Upper lobe of left lung (tissue), 6 donors: ENCODE data around the gene RAB11FIP3. TPM values are rescaled to one million over a fixed set of nuclear protein-coding genes. Genes with fewer than 3 reads are reported as not detected.

ENCODE experiments used
- ATAC-seq, 2 donors: fragments of 200-7000 bp; cut with Tn5 transposase; one replicate each; pipeline ENCODE4 v1.9.1; 2022; ENCODE audit warnings: mild to moderate bottlenecking in 2 of 2, moderate library complexity in 2 of 2; ENCODE audit not compliant: low FRiP score in 2 of 2
- DNase-seq, 2 donors: peaks; one replicate each; pipeline ENCODE4 v3.0.0-alpha.2; 2019 to 2020
- H3K27ac ChIP-seq, 4 donors: fragments of 200-600 bp; sonication (generic); one replicate each; pipeline ENCODE4 v1.5.1; 2016 to 2019
- H3K27me3 ChIP-seq, 4 donors: fragments of 200-600 bp; sonication (generic); one replicate each; pipeline ENCODE4 v1.5.1; 2017 to 2019
- H3K36me3 ChIP-seq, 4 donors: fragments of 200-600 bp; sonication (generic); one replicate each; pipeline ENCODE4 v1.5.1; 2016 to 2019
- H3K4me1 ChIP-seq, 4 donors: fragments of 200-600 bp; sonication (generic); one replicate each; pipeline ENCODE4 v1.5.1; 2018 to 2019
- H3K4me3 ChIP-seq, 4 donors: fragments of 200-600 bp; sonication (generic); one replicate each; pipeline ENCODE4 v1.5.1; 2017 to 2019; ENCODE audit warnings: mild to moderate bottlenecking in 2 of 4, moderate library complexity in 1 of 4
- H3K9me3 ChIP-seq, 4 donors: fragments of 200-600 bp; sonication (generic); one replicate each; pipeline ENCODE4 v1.5.1; 2018 to 2019
- CTCF ChIP-seq, 6 experiments: fragments of 450-650 bp in 4 of 6; fragments of 200-600 bp in 2 of 6; sonication (generic) in 2 of 6; IDR thresholded peaks; one replicate each; pipeline ENCODE4 v1.5.1; 2016 to 2019; ENCODE audit warnings: antibody characterized with exemption in 6 of 6
- EP300 ChIP-seq, 4 donors: sonication (generic); formaldehyde crosslinking; IDR thresholded peaks; one replicate each; pipeline ENCODE4 v1.5.1; 2017; ENCODE audit warnings: antibody characterized with exemption in 4 of 4, control low read depth in 2 of 4
- POLR2A ChIP-seq, 4 donors: fragments of 450-650 bp; IDR thresholded peaks; one replicate each; pipeline ENCODE4 v1.5.1; 2016 to 2017; ENCODE audit warnings: antibody characterized with exemption in 4 of 4, mild to moderate bottlenecking in 2 of 4
- POLR2AphosphoS5 ChIP-seq, 2 donors: sonication (generic); formaldehyde crosslinking; IDR thresholded peaks; one replicate each; pipeline ENCODE4 v1.5.1; 2017; ENCODE audit warnings: antibody characterized with exemption in 2 of 2
- WGBS, 2 donors: methylation state at CpG; one replicate each; pipeline ENCODE4 v1.1.5; 2017 to 2018; 5-methylcytosine and 5-hydroxymethylcytosine counted together
- total RNA-seq, 6 donors: library from RNA; depleted of rRNA in 4 of 6; stranded (reverse); fragments of >200 nt in 4 of 6; gene quantifications; one replicate each; pipeline versions ENCODE4 v1.1.0 to v1.2.1, GENCODE V29; 2016 to 2021
- donor health status: DM: no; HTN: no; CAD: no; lungs with moderate emphysema.
- donor health status: DM: no; HTN: yes; CAD: no; lungs with severe emphysema.

RAB11FIP3 gene
- total RNA-seq, 6 donors from 2014 or later = 38.9 to 95.3 (median 43.8) TPM

- DNase-seq = no peak
- Histone ChIP-seq H3K27me3 (peaks cover 1 to 30% (median 14%) of the 10 kb centered on the region in 4 donors), H3K4me1 (peaks cover 14 to 41% (median 18%) of the 10 kb centered on the region in 4 donors), H3K4me3 (no peak overlapping the region), H3K27ac (no peak overlapping the region), H3K9me3 (no peaks in the 10 kb centered on the region), H3K36me3 (no peaks in the 10 kb centered on the region)
- no peak for TF ChIP-seq POLR2A (IDR thresholded peaks at IDR 0.05)
- no peak for TF ChIP-seq CTCF (IDR thresholded peaks at IDR 0.05)
- TF ChIP-seq POLR2AphosphoS5 (IDR thresholded peaks at IDR 0.05) = no peak
- no peak for TF ChIP-seq EP300 (IDR thresholded peaks at IDR 0.05)
- WGBS, 2 donors = 80 to 81% methylated on average over 22 to 42 of the region's 43 CpGs
- ATAC-seq = no peak
Observed at GRCh38 chr16:561957-562938, 136.8 kb downstream of the RAB11FIP3 start.

DNA sequence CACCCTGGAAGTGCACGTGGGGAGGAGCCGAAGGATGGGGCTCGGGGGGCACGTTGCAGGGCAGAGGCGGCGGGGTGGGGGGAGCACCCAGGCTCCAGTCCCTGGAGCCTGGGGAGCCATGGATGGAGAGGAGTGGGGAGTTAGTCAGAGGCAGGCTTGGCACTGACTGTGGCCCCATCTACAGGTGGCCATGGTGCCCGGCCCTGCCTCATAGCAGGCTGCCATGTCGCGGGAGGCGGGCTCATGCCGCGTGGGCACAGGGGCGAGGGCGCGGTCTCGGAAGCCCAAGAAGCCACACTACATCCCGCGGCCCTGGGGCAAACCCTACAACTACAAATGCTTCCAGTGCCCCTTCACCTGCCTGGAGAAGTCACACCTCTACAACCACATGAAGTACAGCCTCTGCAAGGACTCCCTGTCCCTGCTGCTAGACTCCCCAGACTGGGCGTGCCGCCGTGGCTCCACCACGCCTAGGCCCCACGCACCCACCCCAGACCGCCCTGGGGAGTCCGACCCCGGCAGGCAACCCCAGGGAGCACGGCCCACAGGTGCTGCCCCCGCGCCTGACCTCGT is 137.7 kb downstream of the RAB11FIP3 start:
- H3K27me3 ChIP-seq = peaks cover 1 to 28% (median 14%) of the 10 kb centered on the region in 4 donors
- ATAC-seq (no peak), DNase-seq (no peak)
- H3K27ac ChIP-seq = no peak overlapping the region
- H3K4me3 ChIP-seq = no peak overlapping the region
- no peaks in the 10 kb centered on the region for H3K36me3 ChIP-seq
- peaks cover 19 to 48% (median 25%) of the 10 kb centered on the region in 4 donors for H3K4me1 ChIP-seq
- TF ChIP-seq EP300 (IDR thresholded peaks at IDR 0.05) (no peak), POLR2AphosphoS5 (IDR thresholded peaks at IDR 0.05) (no peak), POLR2A (IDR thresholded peaks at IDR 0.05) (no peak), CTCF (IDR thresholded peaks at IDR 0.05) (no peak)
- 80 to 90% methylated on average over 26 to 28 of the region's 30 CpGs for WGBS, 2 donors
- no peaks in the 10 kb centered on the region for H3K9me3 ChIP-seq

- TF ChIP-seq POLR2A (IDR thresholded peaks at IDR 0.05) (no peak), CTCF (IDR thresholded peaks at IDR 0.05) (no peak), EP300 (IDR thresholded peaks at IDR 0.05) (no peak), POLR2AphosphoS5 (IDR thresholded peaks at IDR 0.05) (no peak)
- ATAC-seq = no peak
- 76 to 93% methylated on average over 13 to 19 of the region's 42 CpGs for WGBS, 2 donors
- no peaks in the 10 kb centered on the region for H3K36me3 ChIP-seq
- H3K27ac ChIP-seq = no peak overlapping the region
- H3K27me3 ChIP-seq = peaks cover 0 to 17% (median 9%) of the 10 kb centered on the region in 4 donors
- H3K9me3 ChIP-seq = no peaks in the 10 kb centered on the region
- DNase-seq = no peak
- no peak overlapping the region for H3K4me3 ChIP-seq
- H3K4me1 ChIP-seq = peaks cover 24 to 57% (median 36%) of the 10 kb centered on the region in 4 donors
Observed at GRCh38 chr16:564690-565418, 139.4 kb downstream of the RAB11FIP3 start.

- 63 to 67% methylated on average over 4 to 35 of the region's 35 CpGs for WGBS, 2 donors
- peak overlapping the region in 1 of 4 donors; percentile 69 for H3K27ac ChIP-seq
Observed at GRCh38 chr16:565419-566330, 140.2 kb downstream of the RAB11FIP3 start.

More at GRCh38 chr16:565419-566330, 140.2 kb downstream of the RAB11FIP3 start:
- peaks cover 0 to 10% (median 5%) of the 10 kb centered on the region in 4 donors for H3K27me3 ChIP-seq
- TF ChIP-seq POLR2AphosphoS5 (IDR thresholded peaks at IDR 0.05) = no peak
- no peak for TF ChIP-seq EP300 (IDR thresholded peaks at IDR 0.05)
- TF ChIP-seq CTCF (IDR thresholded peaks at IDR 0.05) = no peak
- TF ChIP-seq POLR2A (IDR thresholded peaks at IDR 0.05) = no peak
- H3K4me3 ChIP-seq = no peak overlapping the region
- no peaks in the 10 kb centered on the region for H3K9me3 ChIP-seq
- ATAC-seq (no peak), DNase-seq (no peak)
- peaks cover 27 to 54% (median 36%) of the 10 kb centered on the region in 4 donors for H3K4me1 ChIP-seq
- H3K36me3 ChIP-seq = no peaks in the 10 kb centered on the region
